Gastroesophageal sphincter (tissue), 3 donors: ENCODE measurements around the gene CCDC122.

Experiments
- EP300 ChIP-seq: sonication (generic); formaldehyde crosslinking; IDR thresholded peaks from one replicate; pipeline ENCODE4 v1.6.1; 2017; ENCODE audit warnings: antibody characterized with exemption, mild to moderate bottlenecking
- POLR2A ChIP-seq, 2 donors: fragments of 450-650 bp; IDR thresholded peaks; one replicate each; pipeline ENCODE4 v1.6.1; 2017; ENCODE audit warnings: antibody characterized with exemption in 2 of 2, mild to moderate bottlenecking in 2 of 2, moderate library complexity in 1 of 2
- POLR2AphosphoS5 ChIP-seq: sonication (generic); formaldehyde crosslinking; IDR thresholded peaks from one replicate; pipeline ENCODE4 v1.6.1; 2017; ENCODE audit warnings: antibody characterized with exemption
- TF ChIP-seq, protein P1 (sequence below), 4 experiments: fragments of 200-600 bp in 2 of 4; fragments of 450-650 bp in 2 of 4; sonication (generic) in 1 of 4; IDR thresholded peaks; one replicate each; pipeline ENCODE4 v1.5.1; 2017 to 2019; ENCODE audit warnings: antibody characterized with exemption in 4 of 4, mild to moderate bottlenecking in 2 of 4, moderate library complexity in 2 of 4

DNA sequence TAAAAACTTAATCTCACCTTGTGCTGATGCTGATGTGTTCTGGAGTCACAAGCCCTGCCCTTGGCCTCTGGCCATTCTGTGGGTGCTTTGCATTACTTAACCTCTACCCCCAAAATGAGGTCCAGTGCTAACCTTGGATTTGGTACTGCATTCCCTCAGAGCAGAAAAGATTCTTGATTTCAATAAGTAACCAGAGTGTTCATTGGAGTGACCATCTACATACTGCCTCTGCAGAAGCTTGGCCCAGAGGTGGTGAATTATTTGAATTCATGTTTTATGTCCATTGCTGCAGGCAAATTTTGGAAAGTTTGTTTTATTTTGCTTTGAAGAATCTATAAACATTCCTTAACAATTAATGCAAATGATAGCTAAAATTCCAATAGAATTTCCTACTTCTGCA lies 85.1 kb downstream of the CCDC122 start:
- TF ChIP-seq, protein P1, sequence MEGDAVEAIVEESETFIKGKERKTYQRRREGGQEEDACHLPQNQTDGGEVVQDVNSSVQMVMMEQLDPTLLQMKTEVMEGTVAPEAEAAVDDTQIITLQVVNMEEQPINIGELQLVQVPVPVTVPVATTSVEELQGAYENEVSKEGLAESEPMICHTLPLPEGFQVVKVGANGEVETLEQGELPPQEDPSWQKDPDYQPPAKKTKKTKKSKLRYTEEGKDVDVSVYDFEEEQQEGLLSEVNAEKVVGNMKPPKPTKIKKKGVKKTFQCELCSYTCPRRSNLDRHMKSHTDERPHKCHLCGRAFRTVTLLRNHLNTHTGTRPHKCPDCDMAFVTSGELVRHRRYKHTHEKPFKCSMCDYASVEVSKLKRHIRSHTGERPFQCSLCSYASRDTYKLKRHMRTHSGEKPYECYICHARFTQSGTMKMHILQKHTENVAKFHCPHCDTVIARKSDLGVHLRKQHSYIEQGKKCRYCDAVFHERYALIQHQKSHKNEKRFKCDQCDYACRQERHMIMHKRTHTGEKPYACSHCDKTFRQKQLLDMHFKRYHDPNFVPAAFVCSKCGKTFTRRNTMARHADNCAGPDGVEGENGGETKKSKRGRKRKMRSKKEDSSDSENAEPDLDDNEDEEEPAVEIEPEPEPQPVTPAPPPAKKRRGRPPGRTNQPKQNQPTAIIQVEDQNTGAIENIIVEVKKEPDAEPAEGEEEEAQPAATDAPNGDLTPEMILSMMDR (IDR thresholded peaks at IDR 0.05) = no peak
- TF ChIP-seq EP300 (no peak), POLR2A (IDR thresholded peaks at IDR 0.05) (no peak), POLR2AphosphoS5 (no peak)
